NCI-H128 (cell line): ENCODE results near the gene FMNL2.
"Not testable (repeated sequence)": the region's sequence is repeated elsewhere in the genome, so short reads cannot be mapped to it uniquely, and the experiment has no call there.

Experiments used
- DNase-seq: peaks from one replicate; lab custom pipeline; 2025; ENCODE audit not compliant: unreplicated experiment; lab: John Stamatoyannopoulos, UW

FMNL2 gene

GRCh38 chr2:152513681-152514080 lies 178.7 kb downstream of the FMNL2 start:
- no peak for DNase-seq

- no peak for DNase-seq
Observed at GRCh38 chr2:152518034-152518433, 183.1 kb downstream of the FMNL2 start.

- DNase-seq, result no peak
Observed at GRCh38 chr2:152518641-152519580, 183.9 kb downstream of the FMNL2 start.

GRCh38 chr2:152519581-152519952 lies 184.6 kb downstream of the FMNL2 start:
- DNase-seq, result no peak

- no peak for DNase-seq
Observed at GRCh38 chr2:152520759-152521158, 185.8 kb downstream of the FMNL2 start.

GRCh38 chr2:152522446-152522845 lies 187.5 kb downstream of the FMNL2 start:
- not testable (repeated sequence) for DNase-seq

- DNase-seq, result no peak
Observed at GRCh38 chr2:152523091-152523490, 188.1 kb downstream of the FMNL2 start.

GRCh38 chr2:152525277-152525838 lies 190.4 kb downstream of the FMNL2 start:
- DNase-seq, result no peak

- DNase-seq, result no peak
Observed at GRCh38 chr2:152529420-152530115, 194.6 kb downstream of the FMNL2 start.

- no peak for DNase-seq
Observed at GRCh38 chr2:152532241-152532640, 197.3 kb downstream of the FMNL2 start.

- no peak for DNase-seq
Observed at GRCh38 chr2:152534460-152535135, 199.6 kb downstream of the FMNL2 start.

GRCh38 chr2:152537081-152537651 lies 202.2 kb downstream of the FMNL2 start:
- DNase-seq, result no peak

GRCh38 chr2:152539424-152539823 lies 204.4 kb downstream of the FMNL2 start:
- no peak for DNase-seq

- DNase-seq, result no peak
Observed at GRCh38 chr2:152541712-152542111, 206.7 kb downstream of the FMNL2 start.

GRCh38 chr2:152542337-152542994 lies 207.5 kb downstream of the FMNL2 start:
- no peak for DNase-seq

GRCh38 chr2:152542995-152543481 lies 208.1 kb downstream of the FMNL2 start:
- no peak for DNase-seq

GRCh38 chr2:152543717-152544116 lies 208.7 kb downstream of the FMNL2 start:
- no peak for DNase-seq

- DNase-seq, result no peak
Observed at GRCh38 chr2:152544638-152545037, 209.7 kb downstream of the FMNL2 start.

GRCh38 chr2:152546230-152546837 lies 211.4 kb downstream of the FMNL2 start:
- DNase-seq, result no peak
